ENCODE data around the gene PBXIP1. TPM values are rescaled to one million over a fixed set of nuclear protein-coding genes. Genes with fewer than 3 reads are reported as not detected.
"Not testable (repeated sequence)": the region's sequence is repeated elsewhere in the genome, so short reads cannot be mapped to it uniquely, and the experiment has no call there.

The PBXIP1 gene
- total RNA-seq, 2 donors from 2014 or later, result 634 to 767 TPM

DNA sequence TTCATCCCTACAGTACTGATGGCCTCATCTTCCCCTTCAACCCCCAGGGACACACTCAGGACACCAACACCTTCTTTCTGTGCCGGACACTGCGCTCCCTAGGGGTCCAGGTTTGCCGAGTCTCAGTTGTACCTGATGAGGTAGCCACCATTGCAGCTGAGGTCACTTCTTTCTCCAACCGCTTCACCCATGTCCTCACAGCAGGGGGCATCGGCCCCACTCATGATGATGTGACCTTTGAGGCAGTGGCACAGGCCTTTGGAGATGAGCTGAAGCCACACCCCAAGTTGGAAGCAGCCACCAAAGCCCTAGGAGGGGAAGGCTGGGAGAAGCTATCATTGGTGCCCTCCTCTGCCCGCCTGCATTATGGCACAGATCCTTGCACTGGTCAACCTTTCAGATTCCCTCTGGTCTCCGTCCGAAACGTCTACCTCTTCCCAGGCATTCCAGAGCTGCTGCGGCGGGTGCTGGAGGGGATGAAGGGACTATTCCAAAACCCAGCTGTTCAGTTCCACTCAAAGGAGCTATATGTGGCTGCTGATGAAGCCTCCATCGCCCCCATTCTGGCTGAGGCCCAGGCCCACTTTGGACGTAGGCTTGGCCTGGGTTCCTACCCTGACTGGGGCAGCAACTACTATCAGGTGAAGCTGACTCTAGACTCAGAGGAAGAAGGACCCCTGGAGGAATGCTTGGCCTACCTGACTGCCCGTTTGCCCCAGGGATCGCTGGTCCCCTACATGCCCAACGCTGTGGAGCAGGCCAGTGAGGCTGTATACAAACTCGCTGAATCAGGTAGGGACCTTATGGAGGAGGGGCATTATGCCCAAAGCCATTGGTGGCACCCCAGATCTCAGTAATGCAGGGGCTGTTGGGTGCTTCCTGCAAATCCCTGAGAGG, 32.4 kb upstream of the PBXIP1 start:
- no peaks in the 10 kb centered on the region for H3K9me3 ChIP-seq (ENCODE audit: control insufficient read depth, low read length, poor library complexity, severe bottlenecking)
- Mint-ChIP-seq H3K27ac (peak overlapping the region; percentile 32), H3K4me1 (peaks cover 21% of the 10 kb centered on the region), H3K36me3 (ENCODE audit: low read depth) (peaks cover 2% of the 10 kb centered on the region), H3K4me3 (no peak overlapping the region), H3K27me3 (no peaks in the 10 kb centered on the region)
- DNase-seq (no peak), ATAC-seq (no peak)

DNA sequence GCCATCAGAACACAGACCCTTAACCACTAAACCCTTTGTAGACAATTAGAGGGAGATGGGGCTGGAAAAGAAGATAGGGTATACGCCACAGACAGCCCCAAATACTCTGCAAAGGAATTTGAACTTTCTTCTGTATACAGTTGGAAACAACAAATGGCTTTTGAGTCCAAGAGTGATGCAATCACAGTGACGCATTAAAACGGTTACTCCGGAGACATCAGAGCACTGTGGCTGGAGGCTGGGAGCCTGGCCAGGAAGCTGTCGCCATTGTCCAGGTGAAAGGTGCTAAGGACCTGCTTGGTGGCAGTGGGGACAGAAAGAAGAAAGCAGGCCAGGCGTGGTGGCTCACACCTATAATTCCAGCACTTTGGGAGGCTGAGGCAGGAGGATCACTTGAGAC, 31.4 kb upstream of the PBXIP1 start:
- H3K4me3 Mint-ChIP-seq, result no peak overlapping the region

DNA sequence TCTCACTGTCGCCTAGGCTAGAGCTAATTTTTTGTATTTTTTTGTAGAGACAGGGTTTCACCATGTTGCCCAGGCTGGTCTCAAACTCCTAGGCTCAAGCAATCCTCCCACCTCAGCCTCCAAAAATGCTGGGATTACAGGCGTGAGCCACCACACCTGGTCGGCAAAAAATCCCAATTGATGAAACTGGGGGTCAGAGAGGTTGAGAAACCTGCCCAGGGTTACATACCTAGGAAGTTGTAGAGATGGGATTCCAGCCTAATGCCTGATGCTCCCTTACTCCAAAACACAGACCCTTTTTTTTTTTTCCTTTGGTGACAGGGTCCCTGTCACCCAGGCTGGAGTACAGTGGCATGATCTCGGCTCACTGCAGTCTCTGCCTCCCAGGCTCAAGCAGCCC, 30.8 kb upstream of the PBXIP1 start:
- not testable (repeated sequence) for H3K9me3 ChIP-seq (ENCODE audit: control insufficient read depth, low read length, poor library complexity, severe bottlenecking); ATAC-seq; H3K36me3 Mint-ChIP-seq (ENCODE audit: low read depth); H3K27ac Mint-ChIP-seq; H3K27me3 Mint-ChIP-seq; DNase-seq; H3K4me3 Mint-ChIP-seq
- peaks cover 20% of the 10 kb centered on the region for H3K4me1 Mint-ChIP-seq

More for the DNA sequence above, 31.4 kb upstream of the PBXIP1 start:
- DNase-seq, result no peak
- no peaks in the 10 kb centered on the region for H3K9me3 ChIP-seq (ENCODE audit: control insufficient read depth, low read length, poor library complexity, severe bottlenecking)
- peaks cover 20% of the 10 kb centered on the region for H3K4me1 Mint-ChIP-seq
- H3K27me3 Mint-ChIP-seq, result no peaks in the 10 kb centered on the region
- ATAC-seq, result no peak
- H3K27ac Mint-ChIP-seq, result no peak overlapping the region
- peaks cover 2% of the 10 kb centered on the region for H3K36me3 Mint-ChIP-seq (ENCODE audit: low read depth)

DNA sequence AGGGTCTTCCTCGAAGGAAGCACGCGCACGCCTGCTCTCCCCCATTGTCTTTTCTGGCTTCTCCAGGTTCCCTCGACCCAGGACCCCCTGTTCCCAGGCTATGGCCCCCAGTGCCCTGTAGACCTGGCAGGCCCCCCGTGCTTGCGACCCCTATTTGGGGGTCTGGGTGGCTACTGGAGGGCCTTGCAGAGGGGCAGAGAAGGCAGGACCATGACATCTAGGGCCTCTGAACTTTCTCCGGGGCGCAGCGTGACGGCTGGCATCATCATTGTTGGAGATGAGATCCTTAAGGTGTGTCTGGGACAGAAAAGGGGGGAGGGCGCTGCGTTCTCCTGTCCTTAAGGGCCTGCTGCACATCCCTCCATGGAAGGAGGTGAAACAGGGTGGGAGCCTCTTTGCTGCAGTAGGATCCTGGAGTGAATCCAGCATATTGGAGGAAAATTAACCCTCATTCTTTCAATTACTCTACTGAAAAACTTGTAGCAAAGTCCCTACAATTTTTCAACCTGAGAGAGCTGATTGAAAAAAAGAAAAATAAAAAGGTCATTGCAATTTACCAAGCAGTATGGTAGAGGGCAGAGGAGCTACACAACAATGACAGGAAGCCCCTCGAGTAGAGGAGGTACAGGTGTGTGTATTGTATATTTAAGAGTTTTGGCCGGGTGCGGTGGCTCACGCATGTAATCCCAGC, 28.0 kb upstream of the PBXIP1 start:
- Mint-ChIP-seq H3K27me3 (no peaks in the 10 kb centered on the region), H3K4me1 (peaks cover 14% of the 10 kb centered on the region), H3K4me3 (no peak overlapping the region), H3K27ac (no peak overlapping the region), H3K36me3 (ENCODE audit: low read depth) (no peaks in the 10 kb centered on the region)
- no peaks in the 10 kb centered on the region for H3K9me3 ChIP-seq (ENCODE audit: control insufficient read depth, low read length, poor library complexity, severe bottlenecking)
- ATAC-seq (no peak), DNase-seq (no peak)

DNA sequence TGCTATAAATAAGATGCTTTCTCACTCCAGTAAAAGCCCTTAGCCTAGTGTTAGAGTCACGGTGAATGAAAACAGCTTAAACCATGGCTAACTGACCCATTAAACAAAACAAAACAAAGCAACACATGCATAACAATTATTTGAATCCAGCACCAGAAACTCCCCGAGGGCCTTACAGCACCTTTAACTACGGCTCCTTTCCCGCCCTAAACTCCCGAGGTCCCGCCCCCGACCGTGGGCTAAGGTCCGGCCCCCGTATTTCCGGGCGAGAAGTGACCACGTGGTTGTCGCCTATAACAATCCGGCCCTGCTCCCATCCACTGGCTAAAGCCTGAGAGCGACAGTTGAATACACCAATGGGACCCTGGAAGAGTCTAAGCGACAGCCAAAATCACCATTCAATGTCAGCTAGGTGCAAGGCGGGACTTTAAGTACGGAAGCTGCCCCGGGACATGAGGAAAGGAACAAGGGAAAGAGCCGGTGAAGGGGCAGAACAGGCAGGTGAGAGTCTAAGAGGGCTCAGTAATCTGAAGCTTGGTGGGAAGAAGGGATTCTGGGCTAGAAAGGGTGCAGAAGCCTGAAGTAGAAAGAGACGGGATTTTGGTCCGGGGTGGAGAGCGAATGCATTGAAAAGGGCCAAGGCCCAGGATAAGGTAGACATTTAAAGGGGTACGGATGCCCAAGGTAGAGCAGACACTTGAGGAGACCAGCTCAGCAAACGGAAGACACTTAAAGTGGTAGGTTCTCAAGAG, 27.2 kb upstream of the PBXIP1 start, which contains the start of gene FLAD1:
FLAD1 (plus strand) TSS at position 448 of the 752 bp plus-strand sequence. CDS start 351 bp downstream, outside the sequence.
- Mint-ChIP-seq H3K4me3 (no peak within 1 kb of the TSS), H3K27me3 (no peaks in the 10 kb centered on the region), H3K36me3 (ENCODE audit: low read depth) (no peaks in the 10 kb centered on the region), H3K27ac (no peak within 1 kb of the TSS), H3K4me1 (peaks cover 9% of the 10 kb centered on the region)
- ATAC-seq, result peak; percentile 99
- peak; percentile 85 to 92 (median 85) for DNase-seq
- no peaks in the 10 kb centered on the region for H3K9me3 ChIP-seq (ENCODE audit: control insufficient read depth, low read length, poor library complexity, severe bottlenecking)

DNA sequence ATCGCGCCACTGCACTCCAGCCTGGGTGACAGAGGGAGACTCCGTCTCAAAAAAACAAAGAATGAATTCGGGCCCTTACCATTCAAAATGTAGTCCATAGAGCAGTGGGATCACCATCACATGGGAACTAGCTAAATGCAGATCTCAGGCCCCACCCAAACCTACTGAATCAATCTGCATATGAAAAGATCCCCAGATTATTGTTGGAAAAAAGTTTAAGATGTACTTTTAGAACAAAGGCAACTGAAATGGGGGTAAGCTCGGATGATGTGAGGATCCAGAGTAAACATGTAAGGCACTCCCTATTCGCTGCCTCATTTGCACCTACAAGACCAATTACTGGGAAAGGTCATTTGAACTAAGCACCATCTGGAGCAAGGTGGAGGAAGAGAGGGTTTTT, 26.4 kb upstream of the PBXIP1 start:
- Mint-ChIP-seq H3K36me3 (ENCODE audit: low read depth) (no peaks in the 10 kb centered on the region), H3K4me1 (peaks cover 14% of the 10 kb centered on the region), H3K27me3 (no peaks in the 10 kb centered on the region), H3K27ac (no peak overlapping the region), H3K4me3 (no peak overlapping the region)
- H3K9me3 ChIP-seq (ENCODE audit: control insufficient read depth, low read length, poor library complexity, severe bottlenecking), result no peaks in the 10 kb centered on the region
- no peak for ATAC-seq
- no peak for DNase-seq

DNA sequence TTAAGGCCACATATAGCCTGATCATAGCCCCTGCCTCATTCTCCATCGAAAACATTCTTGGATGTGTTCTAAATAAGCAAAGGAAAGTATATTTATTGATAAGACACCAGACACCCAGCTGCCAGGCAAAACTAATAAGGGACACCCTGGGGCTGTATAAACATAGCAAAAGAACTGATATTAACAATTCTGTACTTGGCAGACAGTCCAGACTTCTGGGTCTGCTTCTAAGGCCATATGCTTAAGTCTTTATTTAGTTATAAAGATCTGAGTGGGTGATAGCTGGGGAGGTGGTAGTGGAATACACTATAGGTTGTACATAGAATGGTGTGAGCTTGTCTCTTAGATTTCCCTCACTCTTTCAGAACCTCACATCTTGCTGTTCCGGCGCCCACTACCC, 22.5 kb upstream of the PBXIP1 start:
- Mint-ChIP-seq H3K27ac (no peak overlapping the region), H3K4me1 (peaks cover 5% of the 10 kb centered on the region)

DNA sequence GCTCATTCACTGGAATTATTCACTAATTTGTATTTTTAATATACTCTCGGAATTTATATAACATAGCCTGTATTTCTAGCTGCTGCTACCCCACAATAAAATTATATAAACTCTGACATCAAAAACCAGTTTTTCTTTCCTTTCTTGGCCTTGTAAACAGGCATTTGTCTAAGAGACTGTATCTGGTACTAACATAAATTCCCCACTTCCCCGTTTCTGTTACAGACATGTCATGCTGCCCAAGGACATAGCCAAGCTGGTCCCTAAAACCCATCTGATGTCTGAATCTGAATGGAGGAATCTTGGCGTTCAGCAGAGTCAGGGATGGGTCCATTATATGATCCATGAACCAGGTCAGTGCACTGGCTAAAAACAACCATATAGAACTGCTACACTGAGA, 21.9 kb upstream of the PBXIP1 start:
- not testable (repeated sequence) for H3K27me3 Mint-ChIP-seq; H3K9me3 ChIP-seq (ENCODE audit: control insufficient read depth, low read length, poor library complexity, severe bottlenecking); H3K27ac Mint-ChIP-seq; DNase-seq; H3K36me3 Mint-ChIP-seq (ENCODE audit: low read depth); H3K4me3 Mint-ChIP-seq; H3K4me1 Mint-ChIP-seq; ATAC-seq

More for the DNA sequence above, 22.5 kb upstream of the PBXIP1 start:
- no peaks in the 10 kb centered on the region for H3K9me3 ChIP-seq (ENCODE audit: control insufficient read depth, low read length, poor library complexity, severe bottlenecking)
- Mint-ChIP-seq H3K36me3 (ENCODE audit: low read depth) (no peaks in the 10 kb centered on the region), H3K4me3 (no peak overlapping the region), H3K27me3 (no peaks in the 10 kb centered on the region)
- DNase-seq (no peak), ATAC-seq (no peak)

DNA sequence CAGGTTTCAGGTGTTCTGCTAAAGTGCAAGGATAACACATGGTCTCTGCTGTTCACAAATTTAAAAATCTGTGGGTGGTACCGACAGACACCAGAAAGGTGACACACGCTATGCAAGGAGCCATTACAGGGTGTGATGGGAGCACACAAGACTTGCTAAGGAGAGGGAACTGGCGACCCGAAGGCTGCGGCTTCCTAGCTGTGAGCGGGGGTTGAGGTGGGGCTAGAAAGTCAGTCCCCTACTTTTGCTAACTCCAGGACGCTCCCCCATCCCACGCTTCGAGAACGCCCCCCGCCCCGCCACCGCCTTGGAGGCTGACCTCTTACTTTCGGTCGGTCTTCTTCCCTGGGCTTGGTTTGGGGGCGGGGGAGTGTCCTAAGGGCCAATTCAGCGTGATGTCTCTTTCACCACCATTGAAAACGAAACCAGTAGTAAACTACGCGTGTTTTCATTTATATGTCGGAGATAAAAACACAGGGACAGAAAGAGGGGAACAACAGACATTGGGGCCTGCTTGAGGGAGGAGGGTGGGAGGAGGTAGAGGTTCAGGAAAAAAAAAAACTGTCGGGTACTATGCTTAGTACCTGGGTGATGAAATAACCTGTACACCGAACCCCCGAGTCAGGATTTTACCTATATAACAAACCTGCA, 19.6 kb upstream of the PBXIP1 start:
- Mint-ChIP-seq H3K36me3 (ENCODE audit: low read depth) (no peaks in the 10 kb centered on the region), H3K27ac (no peak overlapping the region), H3K4me3 (no peak overlapping the region), H3K27me3 (no peaks in the 10 kb centered on the region), H3K4me1 (peaks cover 25% of the 10 kb centered on the region)
- no peak for ATAC-seq
- no peaks in the 10 kb centered on the region for H3K9me3 ChIP-seq (ENCODE audit: control insufficient read depth, low read length, poor library complexity, severe bottlenecking)
- peak in 1 of 3 donors; percentile 37 for DNase-seq

DNA sequence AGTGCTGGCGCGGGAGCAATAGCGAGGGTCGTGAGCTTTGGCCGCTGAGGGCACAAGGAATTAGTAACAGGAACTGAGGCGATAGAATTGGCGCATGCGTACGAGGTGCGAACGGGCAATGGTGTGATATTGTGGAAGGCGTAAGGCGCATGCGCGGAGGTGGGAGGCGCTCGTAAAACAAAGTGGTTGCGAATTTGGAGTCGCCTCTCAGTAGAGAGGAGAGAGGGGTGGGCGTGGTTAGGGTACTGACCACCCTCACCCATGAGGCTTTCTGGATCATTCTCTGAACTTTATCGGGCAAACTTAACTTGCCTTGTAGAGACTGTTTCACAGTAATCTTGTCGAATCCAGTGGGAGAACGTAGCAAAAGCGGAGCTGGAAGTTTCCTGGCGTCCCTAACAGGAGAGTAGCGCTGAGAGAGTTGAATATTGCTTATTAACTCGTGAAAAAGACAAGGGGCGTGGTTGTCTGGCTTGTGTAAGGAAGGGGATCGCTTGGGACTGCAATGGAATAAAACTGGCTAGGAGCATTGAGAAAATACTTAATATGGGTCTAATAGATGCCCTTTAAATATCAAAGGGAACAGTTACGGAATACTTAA, 19.0 kb upstream of the PBXIP1 start:
- Mint-ChIP-seq H3K36me3 (ENCODE audit: low read depth) (no peaks in the 10 kb centered on the region), H3K27me3 (no peaks in the 10 kb centered on the region), H3K4me3 (no peak overlapping the region), H3K4me1 (peaks cover 25% of the 10 kb centered on the region), H3K27ac (no peak overlapping the region)
- DNase-seq (peak; percentile 86 to 90 (median 88)), ATAC-seq (peak; percentile 51)
- H3K9me3 ChIP-seq (ENCODE audit: control insufficient read depth, low read length, poor library complexity, severe bottlenecking), result no peaks in the 10 kb centered on the region

DNA sequence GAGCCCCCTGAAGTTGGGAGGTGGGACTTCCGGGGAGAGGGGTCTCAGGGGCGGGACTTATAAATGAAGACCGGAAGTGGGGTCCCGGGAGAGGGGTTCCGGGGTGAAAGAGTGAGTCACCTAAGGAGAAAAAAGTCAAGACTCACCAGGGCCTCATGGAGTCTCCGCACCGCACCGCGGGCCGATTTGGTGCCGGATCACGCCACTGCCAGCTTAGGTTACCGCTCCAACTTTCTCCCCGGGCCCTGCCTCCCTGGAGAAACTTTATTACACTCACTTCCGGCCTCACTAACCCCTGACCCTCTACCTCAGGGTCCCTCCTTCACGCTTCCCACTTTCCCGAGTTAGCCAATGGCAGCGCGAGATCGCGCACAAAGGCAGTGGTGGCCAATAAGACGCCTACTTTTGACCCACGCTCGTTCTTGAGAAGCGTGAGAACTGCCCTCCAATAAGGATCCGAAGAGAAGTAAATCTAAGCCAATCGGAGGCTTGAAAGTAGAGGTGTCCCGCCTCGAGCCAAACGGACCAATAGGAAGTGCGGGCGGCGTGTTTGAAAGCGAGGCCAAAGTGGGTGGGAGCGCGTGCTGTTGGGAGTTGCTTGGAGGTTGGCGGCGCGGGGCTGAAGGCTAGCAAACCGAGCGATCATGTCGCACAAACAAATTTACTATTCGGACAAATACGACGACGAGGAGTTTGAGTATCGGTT, 18.4 kb upstream of the PBXIP1 start, which contains the start of gene CKS1B:
CKS1B (plus strand) TSS at position 580 of the 706 bp plus-strand sequence; CDS start at position 645, 65 bp downstream.
- Mint-ChIP-seq H3K4me1 (peaks cover 29% of the 10 kb centered on the region), H3K4me3 (no peak within 1 kb of the TSS), H3K27ac (no peak within 1 kb of the TSS), H3K27me3 (no peaks in the 10 kb centered on the region), H3K36me3 (ENCODE audit: low read depth) (peaks cover 3% of the 10 kb centered on the region)
- ATAC-seq (peak; percentile 86), DNase-seq (peak; percentile 86 to 94 (median 91))
- no peaks in the 10 kb centered on the region for H3K9me3 ChIP-seq (ENCODE audit: control insufficient read depth, low read length, poor library complexity, severe bottlenecking)
